Tibial nerve (tissue), 3 donors: ENCODE data around the gene TM4SF18.

Experiments used
- POLR2A ChIP-seq, 2 donors: fragments of 450-650 bp; IDR thresholded peaks; one replicate each; pipeline ENCODE4 v1.6.1; 2017; ENCODE audit warnings: antibody characterized with exemption in 2 of 2, mild to moderate bottlenecking in 2 of 2, moderate library complexity in 2 of 2
- TF ChIP-seq, protein P1 (sequence below), 5 experiments: fragments of 200-600 bp in 3 of 5; fragments of 450-650 bp in 2 of 5; sonication (generic) in 3 of 5; IDR thresholded peaks; one replicate each; pipeline ENCODE4 v1.5.1; 2016 to 2019; ENCODE audit warnings: antibody characterized with exemption in 5 of 5, mild to moderate bottlenecking in 3 of 5, moderate library complexity in 2 of 5

- TF ChIP-seq POLR2A (IDR thresholded peaks at IDR 0.05), result no peak
- TF ChIP-seq, protein P1, sequence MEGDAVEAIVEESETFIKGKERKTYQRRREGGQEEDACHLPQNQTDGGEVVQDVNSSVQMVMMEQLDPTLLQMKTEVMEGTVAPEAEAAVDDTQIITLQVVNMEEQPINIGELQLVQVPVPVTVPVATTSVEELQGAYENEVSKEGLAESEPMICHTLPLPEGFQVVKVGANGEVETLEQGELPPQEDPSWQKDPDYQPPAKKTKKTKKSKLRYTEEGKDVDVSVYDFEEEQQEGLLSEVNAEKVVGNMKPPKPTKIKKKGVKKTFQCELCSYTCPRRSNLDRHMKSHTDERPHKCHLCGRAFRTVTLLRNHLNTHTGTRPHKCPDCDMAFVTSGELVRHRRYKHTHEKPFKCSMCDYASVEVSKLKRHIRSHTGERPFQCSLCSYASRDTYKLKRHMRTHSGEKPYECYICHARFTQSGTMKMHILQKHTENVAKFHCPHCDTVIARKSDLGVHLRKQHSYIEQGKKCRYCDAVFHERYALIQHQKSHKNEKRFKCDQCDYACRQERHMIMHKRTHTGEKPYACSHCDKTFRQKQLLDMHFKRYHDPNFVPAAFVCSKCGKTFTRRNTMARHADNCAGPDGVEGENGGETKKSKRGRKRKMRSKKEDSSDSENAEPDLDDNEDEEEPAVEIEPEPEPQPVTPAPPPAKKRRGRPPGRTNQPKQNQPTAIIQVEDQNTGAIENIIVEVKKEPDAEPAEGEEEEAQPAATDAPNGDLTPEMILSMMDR (IDR thresholded peaks at IDR 0.05), result no peak
Observed at GRCh38 chr3:149374391-149374790, 41.0 kb upstream of the TM4SF18 start.
